Hepatocyte (in vitro differentiated cells): Measurements from ENCODE around the gene MXRA7. TPM values are rescaled to one million over a fixed set of nuclear protein-coding genes. Genes with fewer than 3 reads are reported as not detected.
"Not testable (repeated sequence)": the region's sequence is repeated elsewhere in the genome, so short reads cannot be mapped to it uniquely, and the experiment has no call there.

Source experiments
- DNase-seq: peaks from one replicate; pipeline ENCODE4 v3.0.0-alpha.2; 2016; ENCODE audit warnings: low spot score
- H2AFZ ChIP-seq: fragments of 200-600 bp; sonication (generic); 2 replicates; pipeline ENCODE4 v1.6.0; 2016; ENCODE audit warnings: antibody characterized with exemption, mild to moderate bottlenecking
- H3K27ac ChIP-seq: fragments of 200-600 bp; sonication (generic); 2 replicates; pipeline ENCODE4 v1.5.1; 2016; ENCODE audit warnings: mild to moderate bottlenecking
- H3K27me3 ChIP-seq: fragments of 200-600 bp; sonication (generic); 2 replicates; pipeline ENCODE4 v1.6.1; 2016
- H3K36me3 ChIP-seq: fragments of 200-600 bp; sonication (generic); replicated peaks from 2 replicates; pipeline ENCODE4 v1.5.1; 2016; ENCODE audit warnings: low read depth; ENCODE audit not compliant: insufficient read depth
- H3K4me1 ChIP-seq: fragments of 200-600 bp; sonication (generic); 2 replicates; pipeline ENCODE4 v1.5.1; 2016; ENCODE audit warnings: mild to moderate bottlenecking, moderate library complexity; ENCODE audit not compliant: insufficient read depth
- H3K4me2 ChIP-seq: fragments of 200-600 bp; sonication (generic); 2 replicates; pipeline ENCODE4 v1.6.0; 2016
- H3K4me3 ChIP-seq: fragments of 200-600 bp; sonication (generic); 2 replicates; pipeline ENCODE4 v1.5.1; 2016; ENCODE audit warnings: mild to moderate bottlenecking
- H3K79me2 ChIP-seq: fragments of 200-600 bp; sonication (generic); 2 replicates; pipeline ENCODE4 v1.6.0; 2017; ENCODE audit warnings: mild to moderate bottlenecking
- H3K9me2 ChIP-seq: fragments of 200-600 bp; sonication (generic); replicated peaks from 2 replicates; pipeline ENCODE4 v1.6.0; 2017; ENCODE audit warnings: mild to moderate bottlenecking; ENCODE audit not compliant: insufficient read depth
- H3K9me3 ChIP-seq: fragments of 200-600 bp; sonication (generic); 2 replicates; pipeline ENCODE4 v1.5.1; 2016; ENCODE audit warnings: low read depth, mild to moderate bottlenecking
- H4K20me1 ChIP-seq: fragments of 200-600 bp; sonication (generic); 2 replicates; pipeline ENCODE4 v1.6.0; 2016; ENCODE audit warnings: mild to moderate bottlenecking; ENCODE audit not compliant: insufficient read depth, poor library complexity, severe bottlenecking
- EZH2 ChIP-seq: fragments of 200-600 bp; sonication (generic); IDR thresholded peaks from 2 replicates; pipeline ENCODE4 v1.6.1; 2016; ENCODE audit warnings: antibody characterized with exemption, mild to moderate bottlenecking, borderline replicate concordance
- EZH2phosphoT487 ChIP-seq: fragments of 200-600 bp; sonication (generic); IDR thresholded peaks from one replicate; pipeline ENCODE4 v1.6.1; 2018; ENCODE audit warnings: antibody characterized with exemption, mild to moderate bottlenecking, low read depth, moderate library complexity; ENCODE audit not compliant: unreplicated experiment, severe bottlenecking
- WGBS: methylation state at CpG from one replicate; pipeline ENCODE4 v1.1.6; 2016; ENCODE audit warnings: low lambda C conversion rate; ENCODE audit errors: missing lambda C conversion rate; 5-methylcytosine and 5-hydroxymethylcytosine counted together
- polyA plus RNA-seq: library from polyadenylated mRNA; unstranded; fragments of >200 nt; fragmentation: Nextera tagmentation; extraction: Ambion mirVana; gene quantifications from 2 replicates; pipeline ENCODE4 v1.2.1, GENCODE V29; 2016
- total RNA-seq: library from RNA; depleted of rRNA; stranded (reverse); fragments of >200 nt; gene quantifications from 2 replicates; pipeline ENCODE4 v1.2.3, GENCODE V29; 2014
- TF ChIP-seq, protein P1 (sequence below): fragments of 200-600 bp; sonication (generic); IDR thresholded peaks from 2 replicates; pipeline ENCODE4 v1.5.1; 2016; ENCODE audit warnings: antibody characterized with exemption, mild to moderate bottlenecking; ENCODE audit not compliant: poor library complexity

MXRA7 gene
- total and polyA plus RNA-seq, 2 experiments from 2014 or later = 101 to 117 TPM

DNA sequence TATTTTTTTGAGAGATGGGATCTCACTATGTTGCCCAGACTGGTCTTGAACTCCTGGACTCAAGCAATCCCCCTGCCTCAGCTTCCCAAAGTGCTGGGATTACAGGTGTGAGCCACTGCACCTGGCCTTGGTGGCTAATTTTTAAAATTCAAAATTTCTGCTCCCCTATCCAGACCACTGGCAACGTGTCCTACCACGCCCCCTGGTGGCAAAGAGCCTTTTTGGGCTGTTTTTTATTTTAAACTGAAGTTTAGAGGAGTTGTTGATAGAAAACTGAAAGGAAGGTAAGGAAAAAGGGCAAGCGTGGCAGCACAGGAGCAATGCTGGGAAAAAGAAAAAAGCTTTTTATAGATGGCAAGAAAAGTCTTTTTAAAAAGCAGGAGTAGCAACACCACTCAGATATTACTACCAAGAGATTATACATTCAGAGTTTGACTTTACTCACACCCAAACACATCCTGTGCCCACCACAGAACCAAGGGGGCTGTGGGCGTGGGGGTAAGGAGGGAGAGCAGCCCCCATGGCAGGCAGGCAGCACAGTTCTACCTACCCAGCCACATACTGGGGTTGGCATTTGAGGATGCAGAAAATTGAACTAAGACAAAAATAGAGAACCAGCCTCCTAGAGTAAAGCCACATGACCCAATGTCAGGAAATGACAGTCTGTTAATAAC, 4.2 kb upstream of the MXRA7 start:
- no peaks in the 10 kb centered on the region for H3K9me2 ChIP-seq
- no peaks in the 10 kb centered on the region for H4K20me1 ChIP-seq
- peaks cover 3% of the 10 kb centered on the region for H3K36me3 ChIP-seq
- no peaks in the 10 kb centered on the region for H3K9me3 ChIP-seq
- H3K4me2 ChIP-seq = no peak overlapping the region
- H3K4me3 ChIP-seq = no peak overlapping the region
- H3K27me3 ChIP-seq = no peaks in the 10 kb centered on the region
- H3K4me1 ChIP-seq = peaks cover 11% of the 10 kb centered on the region
- peaks cover 6% of the 10 kb centered on the region for H3K79me2 ChIP-seq
- no peak overlapping the region for H3K27ac ChIP-seq
- H2AFZ ChIP-seq = no peak overlapping the region
- TF ChIP-seq EZH2phosphoT487 = no peak
- TF ChIP-seq, protein P1, sequence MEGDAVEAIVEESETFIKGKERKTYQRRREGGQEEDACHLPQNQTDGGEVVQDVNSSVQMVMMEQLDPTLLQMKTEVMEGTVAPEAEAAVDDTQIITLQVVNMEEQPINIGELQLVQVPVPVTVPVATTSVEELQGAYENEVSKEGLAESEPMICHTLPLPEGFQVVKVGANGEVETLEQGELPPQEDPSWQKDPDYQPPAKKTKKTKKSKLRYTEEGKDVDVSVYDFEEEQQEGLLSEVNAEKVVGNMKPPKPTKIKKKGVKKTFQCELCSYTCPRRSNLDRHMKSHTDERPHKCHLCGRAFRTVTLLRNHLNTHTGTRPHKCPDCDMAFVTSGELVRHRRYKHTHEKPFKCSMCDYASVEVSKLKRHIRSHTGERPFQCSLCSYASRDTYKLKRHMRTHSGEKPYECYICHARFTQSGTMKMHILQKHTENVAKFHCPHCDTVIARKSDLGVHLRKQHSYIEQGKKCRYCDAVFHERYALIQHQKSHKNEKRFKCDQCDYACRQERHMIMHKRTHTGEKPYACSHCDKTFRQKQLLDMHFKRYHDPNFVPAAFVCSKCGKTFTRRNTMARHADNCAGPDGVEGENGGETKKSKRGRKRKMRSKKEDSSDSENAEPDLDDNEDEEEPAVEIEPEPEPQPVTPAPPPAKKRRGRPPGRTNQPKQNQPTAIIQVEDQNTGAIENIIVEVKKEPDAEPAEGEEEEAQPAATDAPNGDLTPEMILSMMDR = peak; percentile 87
- no peak for TF ChIP-seq EZH2
- peak; percentile 75 for DNase-seq
- 41% methylated on average over 4 of the region's 4 CpGs for WGBS

DNA sequence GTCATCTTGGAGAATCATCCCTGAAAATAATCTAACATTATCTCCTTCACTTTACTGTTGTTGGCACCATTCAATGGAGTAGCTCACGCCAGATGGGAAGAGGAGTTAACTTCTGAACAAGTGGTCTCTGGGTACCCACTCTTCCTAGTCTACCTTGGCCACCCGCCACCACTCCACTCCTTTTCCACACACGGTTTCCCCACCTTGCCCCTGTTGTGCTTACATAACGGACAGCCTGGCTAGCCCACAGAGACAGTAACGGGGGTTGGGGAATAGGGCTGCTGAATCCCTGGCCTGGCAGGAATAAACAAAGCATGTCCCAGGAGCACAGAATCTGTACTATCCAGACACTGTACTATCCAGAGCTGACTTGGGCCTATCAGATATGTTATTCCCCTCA, 3.6 kb upstream of the MXRA7 start:
- TF ChIP-seq, protein P1 = no peak
- no peak for TF ChIP-seq EZH2phosphoT487
- TF ChIP-seq EZH2 = no peak
- H3K79me2 ChIP-seq = peaks cover 12% of the 10 kb centered on the region
- no peaks in the 10 kb centered on the region for H3K9me3 ChIP-seq
- H4K20me1 ChIP-seq = no peaks in the 10 kb centered on the region
- H3K4me1 ChIP-seq = peaks cover 17% of the 10 kb centered on the region
- H3K27ac ChIP-seq = no peak overlapping the region
- no peak overlapping the region for H2AFZ ChIP-seq
- H3K36me3 ChIP-seq = peaks cover 3% of the 10 kb centered on the region
- DNase-seq = no peak
- H3K27me3 ChIP-seq = no peaks in the 10 kb centered on the region
- no peaks in the 10 kb centered on the region for H3K9me2 ChIP-seq
- no peak overlapping the region for H3K4me2 ChIP-seq
- WGBS = 80% methylated on average over 5 of the region's 5 CpGs
- H3K4me3 ChIP-seq = no peak overlapping the region

DNA sequence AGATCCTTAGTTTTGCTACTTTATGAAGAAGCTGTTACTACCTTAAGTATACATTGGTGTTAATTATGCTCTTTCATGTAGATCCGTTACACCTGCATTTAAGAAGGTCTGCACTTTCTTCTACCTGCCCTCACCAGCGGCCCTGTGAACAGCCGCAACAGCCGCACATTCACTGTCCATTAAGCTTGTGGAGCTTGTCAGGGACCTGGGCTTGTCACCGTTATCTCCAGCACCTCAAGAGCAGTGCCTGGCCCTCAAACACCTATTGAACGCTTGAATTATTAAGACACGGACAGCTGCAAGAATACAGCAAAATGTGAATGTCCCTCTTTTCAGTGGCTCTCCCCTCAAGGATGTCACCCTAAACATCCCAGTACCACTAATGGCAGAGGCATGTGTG, 3.0 kb upstream of the MXRA7 start:
- no peak overlapping the region for H2AFZ ChIP-seq
- 95% methylated on average over 7 of the region's 7 CpGs for WGBS
- H3K79me2 ChIP-seq = peaks cover 13% of the 10 kb centered on the region
- no peaks in the 10 kb centered on the region for H3K9me2 ChIP-seq
- no peaks in the 10 kb centered on the region for H3K9me3 ChIP-seq
- H3K4me2 ChIP-seq = no peak overlapping the region
- no peak overlapping the region for H3K27ac ChIP-seq
- no peak for DNase-seq
- H3K36me3 ChIP-seq = no peaks in the 10 kb centered on the region
- H3K4me1 ChIP-seq = peaks cover 23% of the 10 kb centered on the region
- H3K27me3 ChIP-seq = no peaks in the 10 kb centered on the region
- TF ChIP-seq EZH2 (no peak), EZH2phosphoT487 (no peak)
- TF ChIP-seq, protein P1 = no peak
- no peaks in the 10 kb centered on the region for H4K20me1 ChIP-seq
- H3K4me3 ChIP-seq = no peak overlapping the region

DNA sequence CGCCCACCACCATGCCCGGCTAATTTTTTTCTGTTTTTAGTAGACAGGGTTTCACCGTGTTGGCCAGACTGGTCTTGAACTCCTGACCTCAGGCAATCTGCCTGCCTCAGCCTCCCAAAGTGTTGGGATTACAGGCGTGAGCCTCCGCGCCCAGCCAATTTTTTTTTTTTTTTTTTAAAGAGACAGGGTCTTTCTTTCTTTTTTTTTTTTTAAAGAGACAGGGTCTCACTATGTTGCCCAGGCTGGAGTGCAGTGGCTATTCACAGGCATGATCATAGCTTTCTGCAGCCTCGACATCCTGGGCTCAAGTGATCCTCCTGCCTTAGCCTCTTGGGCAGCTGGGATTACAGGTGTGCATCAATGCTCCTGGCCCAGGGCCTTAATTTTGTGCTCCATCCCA, 1.6 kb upstream of the MXRA7 start:
- not testable (repeated sequence) for H3K9me3 ChIP-seq, H3K9me2 ChIP-seq, H2AFZ ChIP-seq, H3K27me3 ChIP-seq, H3K4me3 ChIP-seq, DNase-seq, H3K4me2 ChIP-seq, H4K20me1 ChIP-seq, H3K36me3 ChIP-seq, H3K27ac ChIP-seq
- Histone ChIP-seq H3K79me2 (peaks cover 28% of the 10 kb centered on the region), H3K4me1 (peaks cover 34% of the 10 kb centered on the region)
- WGBS = 92% methylated on average over 6 of the region's 7 CpGs

DNA sequence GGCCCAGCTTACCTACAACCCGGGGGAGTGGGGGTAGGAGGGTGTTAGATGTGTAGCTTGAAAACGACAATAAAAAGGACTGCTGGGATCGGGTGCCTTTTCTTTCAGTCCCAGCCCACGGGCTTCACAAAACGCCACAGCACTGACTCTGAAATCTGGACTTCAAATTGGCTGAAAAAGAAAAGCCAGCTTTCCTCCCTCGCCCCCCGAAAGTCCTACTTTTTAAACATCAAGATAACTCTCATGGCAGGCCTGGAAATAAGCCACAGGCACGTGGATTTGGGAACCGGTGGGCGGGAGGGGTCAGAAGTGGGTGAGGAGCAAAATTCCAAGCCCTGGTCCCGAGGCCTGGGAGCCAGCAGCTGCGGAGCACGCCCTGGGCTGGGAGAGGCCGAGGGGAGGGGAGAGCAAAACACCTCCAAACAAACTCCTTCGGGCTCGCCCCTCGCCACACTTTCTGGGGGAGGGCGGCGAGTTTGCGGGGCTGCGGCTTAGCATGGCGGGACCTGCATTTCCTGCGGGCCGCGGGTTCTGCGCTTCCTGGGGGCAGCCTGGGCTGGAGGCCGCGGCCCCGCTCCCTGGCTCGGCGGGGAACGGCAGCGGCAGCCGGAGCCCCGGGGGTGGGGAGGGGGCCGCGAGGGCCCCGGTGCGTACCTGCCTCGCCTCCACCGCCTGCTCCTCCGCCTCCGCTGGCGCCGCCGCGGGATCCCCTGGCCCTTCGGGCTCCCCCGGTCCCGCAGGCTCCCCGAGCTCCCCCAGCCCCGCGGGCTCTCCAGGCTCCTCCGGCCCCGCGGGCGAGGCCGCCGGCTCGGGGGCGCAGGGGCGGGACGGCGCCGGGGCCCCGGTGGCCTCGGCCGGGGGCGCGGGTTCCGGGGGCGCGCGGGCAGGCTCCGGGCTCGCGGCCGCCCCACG, 558 bp downstream of the MXRA7 start:
- DNase-seq = peak; percentile 39
- H3K79me2 ChIP-seq = peaks cover 43% of the 10 kb centered on the region
- not testable (repeated sequence) for H3K27me3 ChIP-seq, H3K36me3 ChIP-seq, H3K9me2 ChIP-seq, H3K9me3 ChIP-seq, H4K20me1 ChIP-seq
- peak overlapping the region; percentile 40 for H3K4me3 ChIP-seq
- peak overlapping the region; percentile 97 for H3K4me2 ChIP-seq
- 5% methylated on average over 17 of the region's 79 CpGs for WGBS
- peak overlapping the region; percentile 60 for H2AFZ ChIP-seq
- H3K4me1 ChIP-seq = peaks cover 34% of the 10 kb centered on the region
- H3K27ac ChIP-seq = peak overlapping the region; percentile 95
